IPS-NIHi11 (cell line): ENCODE results near the gene SHISA5.

Experiments used
- DNase-seq: peaks from one replicate; pipeline ENCODE4 v3.0.0; 2012; ENCODE audit warnings: mixed read lengths, low spot score

SHISA5 gene

DNA sequence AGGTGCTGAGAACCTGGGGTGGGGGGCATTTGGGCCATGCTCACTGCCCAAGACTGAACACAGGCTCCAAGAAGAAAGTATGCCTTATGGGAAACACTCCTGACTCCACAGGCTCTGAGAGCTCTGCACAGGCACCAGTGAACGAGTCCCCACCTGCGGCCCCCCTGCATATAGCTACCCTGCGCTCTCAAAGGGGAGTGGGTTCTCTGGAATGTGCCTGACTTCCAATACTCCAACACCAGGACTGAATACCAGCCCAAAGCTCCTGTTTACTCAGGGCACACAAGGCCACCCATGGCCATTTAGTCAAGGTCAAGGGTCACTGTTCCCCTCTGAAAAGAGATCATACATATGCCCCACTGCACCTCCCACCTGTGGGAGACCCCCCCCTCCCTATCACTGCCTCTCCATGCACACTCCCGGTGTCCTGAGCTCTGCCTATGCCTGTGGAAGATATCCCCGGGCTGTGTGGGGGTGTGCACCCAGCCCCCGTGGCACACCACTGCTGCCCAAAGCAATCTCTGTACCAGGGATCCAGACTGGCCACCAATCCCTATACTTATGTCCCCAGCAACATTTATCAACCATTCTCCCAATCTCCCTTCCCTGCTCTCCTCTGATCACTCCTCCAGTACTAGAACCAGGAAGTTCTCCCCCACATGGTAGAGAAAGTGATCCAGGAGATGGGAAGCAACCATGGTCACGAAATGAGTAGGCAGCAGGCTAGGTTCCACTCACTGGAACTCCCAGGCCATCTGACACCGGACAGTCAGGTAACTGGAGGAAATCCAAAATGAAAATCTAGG lies 72.5 kb downstream of the SHISA5 start:
- DNase-seq, result no peak

GRCh38 chr3:48430708-48431101 lies 73.3 kb downstream of the SHISA5 start:
- DNase-seq, result no peak

GRCh38 chr3:48429960-48430707 lies 73.8 kb downstream of the SHISA5 start, which contains the start of gene PLXNB1:
Gene PLXNB1, minus strand, starts transcription at chr3:48430086. Its CDS starts 5,475 bp downstream, at chr3:48424611.
- peak; percentile 86 for DNase-seq

DNA sequence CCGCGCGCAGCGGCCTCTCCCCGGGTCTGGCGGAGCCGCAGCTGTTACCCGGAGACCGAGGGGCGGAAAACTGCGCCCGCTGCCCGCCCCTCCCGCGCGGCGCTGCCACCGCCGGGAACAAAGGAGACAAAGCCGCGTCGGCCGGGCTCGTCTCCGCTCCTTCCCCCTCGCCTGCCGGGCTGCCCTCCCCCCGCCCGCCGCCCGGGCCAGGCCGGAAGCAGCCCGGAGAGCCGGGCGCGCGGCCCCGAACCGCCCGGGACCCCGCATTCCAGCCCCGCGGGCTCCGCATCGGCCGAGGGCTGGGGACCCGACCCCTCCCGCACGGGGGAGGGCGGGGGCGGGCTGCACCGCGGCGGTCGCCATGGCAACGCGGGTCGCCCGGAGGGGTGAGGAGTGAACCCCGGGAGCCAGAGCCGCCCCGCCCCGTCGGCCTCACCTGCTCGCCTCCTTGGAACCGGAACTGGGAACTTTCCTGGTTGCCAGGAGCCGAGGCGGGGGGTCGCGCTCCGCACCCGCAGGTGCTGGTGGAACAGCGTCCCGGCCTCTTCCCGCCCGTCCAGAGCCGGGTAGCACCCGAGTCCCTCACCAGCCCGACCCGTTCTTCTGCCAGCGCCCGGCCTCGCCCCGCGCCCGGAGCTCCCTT lies 74.5 kb downstream of the SHISA5 start:
- DNase-seq, result peak; percentile 91

GRCh38 chr3:48428572-48429316 lies 75.2 kb downstream of the SHISA5 start:
- peak; percentile 79 for DNase-seq

GRCh38 chr3:48428088-48428571 lies 75.8 kb downstream of the SHISA5 start:
- no peak for DNase-seq

DNA sequence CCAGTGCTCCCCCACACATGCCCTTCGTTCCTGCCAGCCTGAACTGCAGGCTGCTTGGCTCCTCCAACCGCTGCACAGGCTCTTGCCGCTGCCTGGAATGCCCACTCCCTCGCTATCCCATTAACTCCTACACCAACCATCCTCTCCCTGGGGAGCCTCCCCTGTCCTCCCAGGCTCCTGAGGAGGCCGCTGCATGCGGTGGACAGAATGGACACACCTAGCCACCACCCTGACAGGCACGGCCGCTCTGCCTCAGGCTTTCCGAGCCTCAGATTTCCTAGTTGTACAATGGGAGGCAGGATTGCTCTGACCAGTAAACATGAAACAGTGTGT lies 76.4 kb downstream of the SHISA5 start:
- DNase-seq, result no peak

GRCh38 chr3:48426944-48427629 lies 76.9 kb downstream of the SHISA5 start:
- DNase-seq, result no peak

DNA sequence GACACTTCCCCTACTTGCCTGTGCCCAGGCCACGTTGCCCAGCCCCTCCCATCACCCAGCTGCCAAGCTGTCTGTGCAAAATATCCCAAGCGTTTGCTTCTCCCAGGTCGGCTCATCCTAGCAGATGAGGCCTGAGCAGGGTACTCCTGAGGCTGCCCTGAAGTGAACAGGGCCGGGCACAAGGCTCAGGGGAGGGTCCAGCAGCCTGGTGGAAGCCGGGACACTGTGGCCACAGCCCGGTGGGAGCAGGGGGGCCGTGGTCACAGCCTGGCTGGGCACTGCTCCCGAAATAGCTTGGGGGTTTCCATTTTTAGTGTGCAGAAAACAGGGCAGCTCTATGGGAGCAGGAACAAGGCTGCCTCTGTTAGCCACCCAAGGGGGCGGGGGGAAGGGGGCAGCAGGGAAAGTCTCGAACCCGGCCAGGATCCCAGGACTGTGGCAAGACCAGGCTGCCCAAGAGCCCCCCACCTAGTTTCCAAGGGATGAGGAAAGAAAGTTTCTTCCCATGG lies 77.5 kb downstream of the SHISA5 start:
- no peak for DNase-seq

DNA sequence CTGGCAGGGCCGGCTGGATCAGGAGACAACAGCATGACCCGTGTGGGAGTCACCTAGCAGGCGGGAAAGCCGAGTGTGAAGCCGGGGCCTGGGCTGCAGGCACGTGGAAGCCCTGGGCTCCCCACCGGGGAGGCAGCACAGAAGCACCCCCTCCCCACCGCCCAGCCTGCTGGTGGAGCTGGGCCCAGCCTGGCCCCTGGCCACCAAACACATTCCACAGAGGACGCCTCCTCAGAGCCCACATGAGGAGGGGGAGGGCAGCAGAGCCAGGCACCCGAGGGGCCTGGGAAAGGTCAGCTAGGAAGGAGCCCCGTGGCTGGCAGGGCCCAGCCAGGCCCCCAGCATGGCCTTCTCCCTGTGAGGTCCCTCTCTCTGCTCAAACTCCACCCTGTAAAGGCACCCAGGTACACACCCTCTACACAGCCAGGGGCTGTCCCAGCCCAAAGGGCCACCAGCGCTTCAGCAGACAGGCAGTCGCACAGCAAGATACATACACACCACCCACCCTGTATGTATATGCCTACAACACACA lies 78.6 kb downstream of the SHISA5 start:
- no peak for DNase-seq

GRCh38 chr3:48423883-48424695 lies 79.9 kb downstream of the SHISA5 start:
- no peak for DNase-seq

DNA sequence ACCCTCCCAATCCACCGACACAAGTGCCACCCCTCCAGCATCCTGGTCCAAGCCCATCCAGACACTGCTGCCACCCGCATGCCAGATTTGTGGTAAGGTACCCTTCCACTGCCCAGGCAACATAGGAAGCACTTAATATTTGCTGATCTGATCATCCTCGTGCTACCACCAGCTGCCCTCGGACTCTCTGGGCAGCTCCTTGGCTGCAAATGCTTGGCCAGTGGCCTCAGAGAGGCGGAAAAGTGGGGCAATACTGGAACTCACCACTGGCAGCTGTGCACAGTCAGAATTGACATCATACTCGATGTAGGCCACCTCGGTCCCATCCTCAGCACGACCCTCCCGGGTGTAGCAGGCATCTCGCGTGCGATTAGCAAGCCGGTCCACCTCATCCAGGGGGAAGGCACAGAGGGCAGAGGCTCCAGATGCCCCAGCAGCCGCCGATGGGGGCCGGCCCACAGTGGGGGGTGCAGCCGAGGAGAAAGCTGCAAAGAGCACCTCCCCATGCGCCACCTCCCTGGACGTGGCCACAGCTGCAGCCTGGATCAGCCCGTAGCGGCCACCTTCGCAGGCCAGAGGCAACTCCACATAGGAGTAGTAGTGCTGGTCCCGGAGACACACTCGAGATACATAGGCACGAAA lies 80.6 kb downstream of the SHISA5 start:
- DNase-seq, result no peak

DNA sequence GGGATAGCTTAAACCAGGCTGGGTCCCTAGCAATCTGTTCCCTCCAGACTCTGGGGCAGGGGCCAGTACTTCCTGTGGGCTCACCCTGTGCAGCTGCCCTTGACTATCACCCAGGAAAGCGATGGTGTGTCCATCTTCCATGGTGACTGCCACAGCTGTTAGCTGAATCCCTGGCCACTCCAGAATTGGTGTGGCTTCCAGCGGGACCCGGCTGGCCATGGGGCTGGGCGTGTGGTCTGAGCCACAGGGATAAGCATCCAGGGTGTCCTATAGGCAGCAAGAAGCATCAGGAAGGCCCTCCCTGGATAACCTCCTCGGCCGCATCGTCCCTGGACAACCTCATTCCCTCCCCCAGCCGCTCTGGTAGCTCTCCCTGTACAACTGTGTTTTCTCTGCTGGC lies 81.3 kb downstream of the SHISA5 start:
- DNase-seq, result no peak

- DNase-seq, result no peak
Observed at GRCh38 chr3:48422272-48422671, 81.7 kb downstream of the SHISA5 start.

DNA sequence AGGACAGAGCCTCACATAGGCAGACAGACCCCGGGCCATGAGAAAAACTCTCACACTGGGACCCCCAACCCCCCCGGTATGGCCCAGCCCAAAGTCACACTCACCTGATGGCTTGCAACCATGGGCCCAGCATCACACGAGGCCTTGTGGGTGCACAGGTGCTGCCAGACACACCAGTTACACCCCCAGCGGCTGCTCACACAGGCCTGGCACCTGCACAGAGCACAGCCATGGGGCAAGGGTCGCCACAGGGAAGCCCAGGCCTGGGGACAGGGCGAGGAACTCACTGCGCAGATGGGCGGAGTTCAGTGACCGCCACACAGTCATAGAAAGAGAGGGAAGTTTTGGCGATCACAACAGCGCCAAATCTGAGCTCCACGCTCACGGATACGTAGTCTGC lies 83.4 kb downstream of the SHISA5 start:
- no peak for DNase-seq

DNA sequence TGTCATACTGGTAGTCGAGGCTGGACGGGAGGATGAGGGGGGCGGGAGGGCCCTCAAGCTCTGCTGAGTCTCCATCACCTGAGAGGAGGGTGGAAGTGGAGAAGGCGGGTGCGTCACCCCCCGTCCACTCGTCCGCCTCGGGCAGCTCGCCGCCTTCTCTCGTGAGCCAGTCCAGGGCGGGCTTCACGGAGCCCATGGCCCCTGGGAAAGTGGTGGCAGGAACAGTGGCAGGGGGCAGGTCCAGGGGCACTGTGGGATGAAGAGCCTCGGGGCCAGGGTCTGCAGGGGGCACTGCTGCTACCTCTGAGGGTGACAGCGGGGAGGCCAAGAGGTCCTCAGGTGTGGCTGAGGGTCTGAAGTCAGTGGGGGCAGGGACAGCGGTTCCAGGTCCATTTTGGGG lies 84.4 kb downstream of the SHISA5 start:
- DNase-seq, result no peak

DNA sequence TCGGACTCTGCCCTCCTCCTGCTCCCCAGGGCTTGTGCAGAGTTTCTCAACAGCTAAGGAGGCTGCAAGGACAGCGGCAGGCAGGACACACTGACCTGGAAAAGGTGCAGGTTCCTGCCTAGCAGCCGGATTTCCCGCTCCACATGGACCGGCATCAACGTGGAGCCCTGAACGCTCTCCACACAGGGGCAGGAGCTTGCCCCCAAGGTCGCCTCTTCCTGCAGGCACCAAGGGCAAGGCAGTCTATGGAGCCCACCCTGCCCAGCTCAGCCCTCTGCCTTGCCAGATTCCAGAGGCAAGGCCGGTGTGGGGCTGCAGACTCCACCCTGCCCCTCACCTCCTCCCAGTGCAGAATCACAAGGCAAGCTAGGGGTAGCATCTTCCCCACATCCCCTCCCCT lies 84.8 kb downstream of the SHISA5 start:
- no peak for DNase-seq

- DNase-seq, result no peak
Observed at GRCh38 chr3:48418651-48419050, 85.3 kb downstream of the SHISA5 start.

DNA sequence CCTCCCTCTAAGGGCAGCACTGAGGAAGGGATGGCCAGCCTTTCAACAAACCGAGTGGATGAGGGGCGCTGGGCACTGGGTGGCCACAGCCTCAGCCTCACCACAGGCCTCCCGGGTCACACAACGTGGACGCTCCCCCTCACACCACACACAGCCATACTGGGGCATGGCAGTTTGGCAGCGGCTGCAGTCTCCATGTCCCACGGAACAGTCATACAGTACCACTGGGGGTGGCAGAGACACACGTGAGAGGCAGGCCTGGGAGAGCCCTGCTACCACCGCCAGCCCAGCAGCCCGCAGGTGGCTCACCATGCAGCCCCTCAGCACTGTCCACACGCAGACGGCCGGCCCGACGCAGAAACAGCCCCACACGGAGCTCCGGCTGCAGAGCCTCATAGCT lies 85.8 kb downstream of the SHISA5 start:
- DNase-seq, result no peak
